GDM1 (cell line): Measurements from ENCODE around the gene KLHL26.

Experiments
- DNase-seq: peaks from one replicate; lab custom pipeline; 2025; lab: John Stamatoyannopoulos, UW

Gene KLHL26

GRCh38 chr19:18718015-18718526, 81.2 kb downstream of the KLHL26 start:
- no peak for DNase-seq

GRCh38 chr19:18718846-18719458, 82.1 kb downstream of the KLHL26 start:
- no peak for DNase-seq

- no peak for DNase-seq
Measured at GRCh38 chr19:18719541-18719940, 82.7 kb downstream of the KLHL26 start.
